CD14-positive monocyte (primary cell): Measurements from ENCODE around the gene TMEM178B. TPM values are rescaled to one million over a fixed set of nuclear protein-coding genes. Genes with fewer than 3 reads are reported as not detected.

Source experiments
- DNase-seq, 3 donors: peaks; one replicate each; pipeline ENCODE4 v3.0.0-alpha.2; 2011 to 2022
- H2AFZ ChIP-seq: 2 replicates; pipeline ENCODE4 v1.6.0; 2012; ENCODE audit warnings: mild to moderate bottlenecking, low read depth, low read length, inconsistent platforms; ENCODE audit not compliant: insufficient read depth, poor library complexity, severe bottlenecking
- H3K27ac ChIP-seq, 2 donors: 1 replicate in 1 of 2; 2 replicates in 1 of 2; pipeline ENCODE4 v1.5.1; 2012 to 2013; ENCODE audit warnings: low read length in 2 of 2, control low read depth in 1 of 2, inconsistent platforms in 1 of 2, low read depth in 1 of 2, mild to moderate bottlenecking in 1 of 2
- H3K27me3 ChIP-seq, 2 donors: one replicate each; pipeline versions ENCODE4 v1.6.0 to v1.6.1; 2011 to 2013; ENCODE audit warnings: low read length in 2 of 2; ENCODE audit not compliant: control insufficient read depth in 2 of 2, insufficient read depth in 2 of 2
- H3K36me3 ChIP-seq, 2 donors: replicated peaks in 1 of 2; 1 replicate in 1 of 2; 2 replicates in 1 of 2; pipeline versions ENCODE4 v1.5.1 to v1.6.1; 2012 to 2013; ENCODE audit warnings: low read length in 2 of 2, control low read depth in 1 of 2, inconsistent platforms in 1 of 2, mild to moderate bottlenecking in 1 of 2; ENCODE audit not compliant: insufficient read depth in 2 of 2, control insufficient read depth in 1 of 2
- H3K4me1 ChIP-seq, 2 donors: 1 replicate in 1 of 2; 2 replicates in 1 of 2; pipeline versions ENCODE4 v1.5.1 to v1.6.1; 2012 to 2013; ENCODE audit warnings: low read length in 2 of 2, control low read depth in 1 of 2, inconsistent platforms in 1 of 2, mild to moderate bottlenecking in 1 of 2, moderate library complexity in 1 of 2; ENCODE audit not compliant: insufficient read depth in 2 of 2, control insufficient read depth in 1 of 2
- H3K4me2 ChIP-seq: replicated peaks from 2 replicates; pipeline ENCODE3; 2012; ENCODE audit warnings: low read length, moderate library complexity, mild to moderate bottlenecking; ENCODE audit not compliant: poor library complexity, severe bottlenecking; ENCODE audit errors: extremely low read depth
- H3K4me3 ChIP-seq, 3 experiments: fragments of 200-600 bp in 1 of 3; sonication (generic) in 1 of 3; replicated peaks in 1 of 3; 1 replicate in 2 of 3; 2 replicates in 1 of 3; pipeline ENCODE4 v1.5.1; 2011 to 2013; ENCODE audit warnings: low read length in 3 of 3, mild to moderate bottlenecking in 3 of 3, control low read depth in 2 of 3, low read depth in 2 of 3, inconsistent platforms in 1 of 3, moderate library complexity in 1 of 3
- H3K79me2 ChIP-seq: 2 replicates; pipeline ENCODE4 v1.6.0; 2012; ENCODE audit warnings: mild to moderate bottlenecking, control low read depth, inconsistent platforms, low read length, moderate library complexity; ENCODE audit not compliant: insufficient read depth
- H3K9ac ChIP-seq: 2 replicates; pipeline ENCODE4 v1.6.0; 2017; ENCODE audit warnings: low read length, mild to moderate bottlenecking; ENCODE audit not compliant: insufficient read depth, poor library complexity, severe bottlenecking
- H3K9me3 ChIP-seq, 2 donors: replicated peaks in 1 of 2; 1 replicate in 1 of 2; 2 replicates in 1 of 2; pipeline versions ENCODE4 v1.5.1 to v1.6.1; 2012 to 2013; ENCODE audit warnings: low read length in 2 of 2, control low read depth in 1 of 2; ENCODE audit not compliant: control insufficient read depth in 1 of 2, insufficient read depth in 1 of 2
- H4K20me1 ChIP-seq: 2 replicates; pipeline ENCODE4 v1.6.0; 2012; ENCODE audit warnings: mild to moderate bottlenecking, low read length, control low read depth, moderate library complexity; ENCODE audit not compliant: insufficient read depth
- H3K27ac Mint-ChIP-seq, 7 donors: one replicate each; pipeline ENCODE4 v1.8.0; 2020; ENCODE audit warnings: mild to moderate bottlenecking in 7 of 7, mixed read lengths in 7 of 7, moderate library complexity in 6 of 7, inconsistent platforms in 2 of 7
- H3K27me3 Mint-ChIP-seq, 3 donors: one replicate each; pipeline ENCODE4 v1.8.0; 2021 to 2022; ENCODE audit warnings: low read depth in 3 of 3, mild to moderate bottlenecking in 3 of 3, mixed read lengths in 3 of 3, moderate library complexity in 3 of 3, inconsistent platforms in 1 of 3
- H3K36me3 Mint-ChIP-seq, 2 donors: one replicate each; pipeline ENCODE4 v1.8.0; 2020; ENCODE audit warnings: mixed read lengths in 2 of 2, inconsistent platforms in 1 of 2, mild to moderate bottlenecking in 1 of 2
- H3K4me1 Mint-ChIP-seq: one replicate; pipeline ENCODE4 v1.8.0; 2020; ENCODE audit warnings: mild to moderate bottlenecking, mixed read lengths
- H3K4me3 Mint-ChIP-seq, 2 donors: one replicate each; pipeline ENCODE4 v1.8.0; 2020; ENCODE audit warnings: mild to moderate bottlenecking in 2 of 2, mixed read lengths in 2 of 2, moderate library complexity in 1 of 2
- H3K9me3 Mint-ChIP-seq, 7 donors: one replicate each; pipeline ENCODE4 v1.8.0; 2020 to 2022; ENCODE audit warnings: mixed read lengths in 7 of 7, mild to moderate bottlenecking in 6 of 7, moderate library complexity in 6 of 7, inconsistent platforms in 2 of 7
- CTCF ChIP-seq: fragments of 200-600 bp; IDR thresholded peaks from one replicate; pipeline ENCODE4 v1.8.0; 2022; ENCODE audit warnings: antibody characterized with exemption, mild to moderate bottlenecking
- WGBS: methylation state at CpG from one replicate; pipeline ENCODE4 v1.1.5; 2013; ENCODE audit warnings: missing lambda C conversion rate; ENCODE audit not compliant: insufficient coverage; 5-methylcytosine and 5-hydroxymethylcytosine counted together
- intact Hi-C, 2 donors: fragments of 100-400 bp; cut with micrococcal nuclease; formaldehyde crosslinking; loops; one replicate each; pipeline versions ENCODE4 v1.15.0 to v1.15.1; 2023
- polyA plus RNA-seq, 3 donors: library from polyadenylated mRNA; depleted of rRNA in 1 of 3; unstranded in 2 of 3; stranded (reverse) in 1 of 3; fragments of 300-500 nt in 2 of 3; fragments of >200 nt in 1 of 3; fragmentation: Illumina TruSeq in 2 of 3; gene quantifications; 1 replicate in 2 of 3; 2 replicates in 1 of 3; pipeline ENCODE4 v1.2.3, GENCODE V29; 2012 to 2021

Gene TMEM178B
- polyA plus RNA-seq, 3 donors, result not detected

DNA sequence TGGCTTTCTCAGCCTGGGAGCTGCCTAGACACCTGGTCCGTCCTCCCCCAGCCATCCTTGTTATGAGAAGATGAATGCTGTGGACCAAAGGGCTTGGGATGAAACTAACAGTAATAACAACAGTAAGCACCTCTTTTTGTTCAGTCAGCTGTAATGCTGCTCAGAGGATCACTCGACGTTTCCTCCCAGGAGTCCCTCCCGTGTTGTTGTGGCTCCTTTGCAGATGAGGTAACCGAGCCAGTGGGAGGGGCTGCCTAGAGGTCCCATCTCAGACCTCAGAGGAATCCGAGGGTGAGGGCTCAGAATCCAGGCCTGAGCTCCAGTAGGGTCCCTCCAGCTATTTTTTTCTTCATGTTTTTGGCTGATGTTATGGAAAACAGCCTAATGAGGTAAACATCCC is 145.1 kb downstream of the TMEM178B start:
- Mint-ChIP-seq H3K4me3 (no peak overlapping the region), H3K36me3 (no peaks in the 10 kb centered on the region), H3K4me1 (no peaks in the 10 kb centered on the region), H3K27me3 (peaks cover 0 to 7% (median 2%) of the 10 kb centered on the region in 3 donors), H3K27ac (no peak overlapping the region), H3K9me3 (peaks cover 0 to 1% (median 0%) of the 10 kb centered on the region in 7 donors)
- no peaks in the 10 kb centered on the region for H3K36me3 ChIP-seq
- no peaks in the 10 kb centered on the region for H3K79me2 ChIP-seq
- no peaks in the 10 kb centered on the region for H3K27me3 ChIP-seq
- no peak for TF ChIP-seq CTCF
- WGBS, result 71% methylated on average over 3 of the region's 6 CpGs
- no peaks in the 10 kb centered on the region for H4K20me1 ChIP-seq
- no peak overlapping the region for H2AFZ ChIP-seq
- H3K4me2 ChIP-seq, result no peak overlapping the region
- no peak overlapping the region for H3K4me3 ChIP-seq
- no peaks in the 10 kb centered on the region for H3K4me1 ChIP-seq
- intact Hi-C loops, result no loop called here
- H3K9ac ChIP-seq, result no peak overlapping the region
- no peaks in the 10 kb centered on the region for H3K9me3 ChIP-seq
- no peak for DNase-seq
- H3K27ac ChIP-seq, result no peak overlapping the region

DNA sequence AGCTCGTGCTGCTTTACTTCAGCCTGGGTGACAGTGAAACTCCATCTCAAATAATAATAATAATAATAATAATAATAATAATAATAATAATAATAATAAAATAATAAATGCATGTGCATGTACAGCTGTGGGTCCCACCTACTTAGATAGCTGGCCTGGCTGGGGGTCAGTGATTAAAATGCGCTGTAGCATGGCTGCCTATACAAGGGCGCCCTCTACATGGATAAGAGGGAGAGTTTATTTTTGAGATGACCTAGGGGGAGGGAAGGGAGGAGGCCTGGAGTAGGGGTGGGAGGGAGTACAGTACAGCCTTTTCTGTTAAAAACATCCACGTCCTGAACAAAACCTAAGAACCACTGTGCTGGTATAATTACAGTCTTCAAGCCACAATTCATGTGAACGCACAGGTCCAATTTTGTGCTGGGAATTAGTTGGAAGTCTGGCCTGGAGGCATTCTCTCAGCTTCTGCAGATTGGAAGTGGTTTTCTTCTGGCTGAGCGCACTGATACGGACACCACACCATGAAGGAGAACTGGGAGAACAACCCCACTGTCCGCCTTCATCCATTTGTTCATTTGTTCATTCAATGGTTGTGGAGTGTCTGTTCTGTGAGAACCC is 146.5 kb downstream of the TMEM178B start:
- intact Hi-C loops, result no loop called here
- no peak for TF ChIP-seq CTCF
- H3K27me3 Mint-ChIP-seq, result peaks cover 0 to 7% (median 5%) of the 10 kb centered on the region in 3 donors

More for the DNA sequence above, 146.5 kb downstream of the TMEM178B start:
- no peak overlapping the region for H2AFZ ChIP-seq
- H3K4me2 ChIP-seq, result no peak overlapping the region
- no peak overlapping the region for H3K4me3 Mint-ChIP-seq
- WGBS, result 93% methylated on average over 6 of the region's 8 CpGs
- no peaks in the 10 kb centered on the region for H4K20me1 ChIP-seq
- no peak overlapping the region for H3K4me3 ChIP-seq
- H3K79me2 ChIP-seq, result no peaks in the 10 kb centered on the region
- H3K9ac ChIP-seq, result no peak overlapping the region
- no peak overlapping the region for H3K27ac ChIP-seq
- H3K27me3 ChIP-seq, result no peaks in the 10 kb centered on the region
- DNase-seq, result no peak
- H3K27ac Mint-ChIP-seq, result no peak overlapping the region
- no peaks in the 10 kb centered on the region for H3K36me3 Mint-ChIP-seq
- H3K4me1 ChIP-seq, result no peaks in the 10 kb centered on the region
- peaks cover 0 to 2% (median 0%) of the 10 kb centered on the region in 7 donors for H3K9me3 Mint-ChIP-seq
- no peaks in the 10 kb centered on the region for H3K4me1 Mint-ChIP-seq
- no peaks in the 10 kb centered on the region for H3K36me3 ChIP-seq
- H3K9me3 ChIP-seq, result no peaks in the 10 kb centered on the region
